Epidermal melanocyte (primary cell): ENCODE measurements around the gene ZNF823.
"Not testable (repeated sequence)": the region's sequence is repeated elsewhere in the genome, so short reads cannot be mapped to it uniquely, and the experiment has no call there.

ENCODE experiments used
- DNase-seq: peaks from one replicate; pipeline ENCODE4 v3.0.0; 2011; ENCODE audit warnings: low spot score; ENCODE audit not compliant: insufficient read length

Gene ZNF823

GRCh38 chr19:11680689-11681302 is 58.0 kb downstream of the ZNF823 start:
- DNase-seq, result no peak

GRCh38 chr19:11678504-11678903 is 60.2 kb downstream of the ZNF823 start:
- no peak for DNase-seq

- DNase-seq, result not testable (repeated sequence)
These were observed 61.8 kb downstream of the ZNF823 start for GRCh38 chr19:11676661-11677600.

GRCh38 chr19:11675569-11675968 is 63.2 kb downstream of the ZNF823 start:
- no peak for DNase-seq

- no peak for DNase-seq
These were observed 64.7 kb downstream of the ZNF823 start for GRCh38 chr19:11674067-11674492.

- peak; percentile 66 for DNase-seq
These were observed 65.1 kb downstream of the ZNF823 start for GRCh38 chr19:11673608-11674041.
